Measurements from ENCODE around the gene MAVS. TPM values are rescaled to one million over a fixed set of nuclear protein-coding genes. Genes with fewer than 3 reads are reported as not detected.

Gene MAVS
- total and polyA plus RNA-seq, 9 of the 15 experiments (the other 6 are each of a cell fraction or from before 2014, with no cell fraction given) = 1.6 to 22.0 (median 11.3) TPM

DNA sequence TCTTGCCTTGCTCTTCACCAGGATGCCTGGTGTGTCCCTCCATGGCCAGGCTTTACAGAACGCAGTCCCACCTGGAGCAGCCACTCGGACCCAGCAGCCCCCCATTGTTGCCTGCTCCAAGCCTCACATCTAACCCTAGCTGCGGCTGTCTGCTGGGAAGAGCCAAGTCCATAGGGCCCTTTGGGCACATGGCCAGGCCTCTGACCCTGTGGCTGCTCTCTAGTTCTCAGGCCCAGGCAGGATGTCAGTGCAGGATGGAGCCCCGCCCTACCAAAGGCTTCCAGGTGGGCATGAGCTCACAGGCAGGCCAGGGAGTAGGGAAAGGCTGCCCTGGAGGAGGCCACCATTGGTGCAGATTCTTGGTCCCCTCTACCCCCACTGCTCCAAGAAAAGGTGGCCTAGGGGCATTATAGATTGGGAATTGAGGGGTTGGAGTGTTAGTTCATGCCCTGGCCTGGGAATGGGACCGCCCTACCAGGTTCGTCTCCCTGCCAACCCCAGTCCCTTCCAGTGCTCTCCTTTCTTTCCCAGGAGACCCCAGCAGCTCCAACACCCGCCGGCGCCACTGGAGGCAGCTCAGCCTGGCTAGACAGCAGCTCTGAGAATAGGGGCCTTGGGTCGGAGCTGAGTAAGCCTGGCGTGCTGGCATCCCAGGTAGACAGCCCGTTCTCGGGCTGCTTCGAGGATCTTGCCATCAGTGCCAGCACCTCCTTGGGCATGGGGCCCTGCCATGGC is 18.7 kb downstream of the MAVS start:
- Histone ChIP-seq H3K4me2 (ENCODE audit: insufficient read depth, low read length) (no peak overlapping the region), H4K20me1 (replicated peaks; ENCODE audit: control insufficient read depth, insufficient read depth, low read length) (no peaks in the 10 kb centered on the region), H3K36me3 (ENCODE audit: control insufficient read depth, insufficient read depth, low read length) (peaks cover 63% of the 10 kb centered on the region), H3K27me3 (ENCODE audit: control insufficient read depth in 2 of 2, insufficient read depth in 2 of 2, low read length in 2 of 2) (no peaks in the 10 kb centered on the region; a peak in 1 of 5 replicates), H3K9me1 (ENCODE audit: control insufficient read depth, insufficient read depth, low read length) (peaks cover 2% of the 10 kb centered on the region), H3K27ac (ENCODE audit: extremely low read depth, low read depth, low read length) (no peak overlapping the region), H3K4me3 (no peak overlapping the region), H2AFZ (ENCODE audit: low read depth, low read length) (no peak overlapping the region), H3K9ac (ENCODE audit: insufficient read depth in 1 of 2, low read depth in 2 of 2, low read length in 2 of 2) (peak overlapping the region in 1 of 2 experiments; percentile 26; a peak in 1 of 4 replicates), H3K9me3 (replicated peaks; ENCODE audit: control insufficient read depth, insufficient read depth, low read depth, low read length) (peaks cover 4% of the 10 kb centered on the region; the same call in 1 of the 2 replicates), H3K4me1 (replicated peaks in 1 of 2; ENCODE audit: control insufficient read depth in 2 of 2, insufficient read depth in 2 of 2, low read length in 2 of 2) (peaks cover 0 to 3% of the 10 kb centered on the region in 2 experiments; a peak in 2 of 5 replicates), H3K79me2 (ENCODE audit: control insufficient read depth, insufficient read depth, low read length) (no peaks in the 10 kb centered on the region)
- intact Hi-C loops (cut with micrococcal nuclease) (no loop called here), in situ Hi-C loops (cut with MboI) (no loop called here)
- WGBS (ENCODE audit: insufficient coverage, low coverage, missing lambda C conversion rate) = 89% methylated on average over 10 of the region's 14 CpGs
- TF ChIP-seq RBFOX2 (IDR thresholded peaks at IDR 0.05; ENCODE audit: low read depth, low read length) (0 out of 2 replicates have a peak, but pooled peaks have one; percentile 6), CEBPB (tag; IDR thresholded peaks at IDR 0.05) (no peak)
- FAIRE-seq (no peak), DNase-seq (ENCODE audit: extremely low read depth in 1 of 4, low spot score in 3 of 4) (no peak), ATAC-seq (no peak)
- BruUV-seq (replicated peaks) = no TSS peak
- CTCF ChIA-PET (ENCODE audit: low intra/inter-chr PET ratio) = no interaction called here
- POLR2A ChIA-PET = no interaction called here

DNA sequence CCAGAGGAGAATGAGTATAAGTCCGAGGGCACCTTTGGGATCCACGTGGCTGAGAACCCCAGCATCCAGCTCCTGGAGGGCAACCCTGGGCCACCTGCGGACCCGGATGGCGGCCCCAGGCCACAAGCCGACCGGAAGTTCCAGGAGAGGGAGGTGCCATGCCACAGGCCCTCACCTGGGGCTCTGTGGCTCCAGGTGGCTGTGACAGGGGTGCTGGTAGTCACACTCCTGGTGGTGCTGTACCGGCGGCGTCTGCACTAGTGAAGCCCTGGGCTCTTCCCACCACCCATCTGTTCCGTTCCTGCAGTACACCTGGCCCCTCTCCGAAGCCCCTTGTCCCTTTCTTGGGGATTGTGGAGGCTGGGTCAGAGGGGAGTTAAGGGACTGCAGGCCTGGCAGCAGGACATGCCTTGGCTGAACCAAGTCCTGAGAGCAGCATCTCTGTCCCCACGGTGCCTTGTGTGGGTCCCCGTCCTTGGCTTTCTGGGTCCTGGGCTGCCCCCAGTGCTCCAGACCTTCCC is 19.3 kb downstream of the MAVS start:
- Histone ChIP-seq H2AFZ (ENCODE audit: low read depth, low read length) (no peak overlapping the region), H3K4me3 (no peak overlapping the region), H3K4me1 (replicated peaks in 1 of 2; ENCODE audit: control insufficient read depth in 2 of 2, insufficient read depth in 2 of 2, low read length in 2 of 2) (peaks cover 0 to 3% of the 10 kb centered on the region in 2 experiments; a peak in 2 of 5 replicates), H3K27me3 (ENCODE audit: control insufficient read depth in 2 of 2, insufficient read depth in 2 of 2, low read length in 2 of 2) (no peaks in the 10 kb centered on the region; a peak in 1 of 5 replicates), H3K9me1 (ENCODE audit: control insufficient read depth, insufficient read depth, low read length) (peaks cover 2% of the 10 kb centered on the region), H3K9me3 (replicated peaks; ENCODE audit: control insufficient read depth, insufficient read depth, low read depth, low read length) (peaks cover 4% of the 10 kb centered on the region; the same call in 1 of the 2 replicates), H3K36me3 (ENCODE audit: control insufficient read depth, insufficient read depth, low read length) (peaks cover 63% of the 10 kb centered on the region), H3K4me2 (ENCODE audit: insufficient read depth, low read length) (no peak overlapping the region), H4K20me1 (replicated peaks; ENCODE audit: control insufficient read depth, insufficient read depth, low read length) (no peaks in the 10 kb centered on the region), H3K9ac (ENCODE audit: insufficient read depth in 1 of 2, low read depth in 2 of 2, low read length in 2 of 2) (peak overlapping the region in 1 of 2 experiments; percentile 26; a peak in 1 of 4 replicates), H3K79me2 (ENCODE audit: control insufficient read depth, insufficient read depth, low read length) (no peaks in the 10 kb centered on the region), H3K27ac (ENCODE audit: extremely low read depth, low read depth, low read length) (no peak overlapping the region)
- ChIA-PET CTCF (ENCODE audit: low intra/inter-chr PET ratio) (no interaction called here), POLR2A (no interaction called here)
- ATAC-seq = no peak
- FAIRE-seq = no peak
- intact Hi-C loops (cut with micrococcal nuclease) = no loop called here
- no TSS peak for BruUV-seq (replicated peaks)
- in situ Hi-C loops (cut with MboI) = no loop called here
- no peak for DNase-seq (ENCODE audit: extremely low read depth in 1 of 4, low spot score in 3 of 4)
- 94% methylated on average over 7 of the region's 14 CpGs for WGBS (ENCODE audit: insufficient coverage, low coverage, missing lambda C conversion rate)
- no peak for TF ChIP-seq ZMIZ1 (IDR thresholded peaks at IDR 0.05; ENCODE audit: low read depth in 2 of 2, low read length in 2 of 2)
- TF ChIP-seq ZHX1 (conservative IDR thresholded peaks at IDR 0.05; ENCODE audit: low read length) = no peak
- TF ChIP-seq, protein P1, sequence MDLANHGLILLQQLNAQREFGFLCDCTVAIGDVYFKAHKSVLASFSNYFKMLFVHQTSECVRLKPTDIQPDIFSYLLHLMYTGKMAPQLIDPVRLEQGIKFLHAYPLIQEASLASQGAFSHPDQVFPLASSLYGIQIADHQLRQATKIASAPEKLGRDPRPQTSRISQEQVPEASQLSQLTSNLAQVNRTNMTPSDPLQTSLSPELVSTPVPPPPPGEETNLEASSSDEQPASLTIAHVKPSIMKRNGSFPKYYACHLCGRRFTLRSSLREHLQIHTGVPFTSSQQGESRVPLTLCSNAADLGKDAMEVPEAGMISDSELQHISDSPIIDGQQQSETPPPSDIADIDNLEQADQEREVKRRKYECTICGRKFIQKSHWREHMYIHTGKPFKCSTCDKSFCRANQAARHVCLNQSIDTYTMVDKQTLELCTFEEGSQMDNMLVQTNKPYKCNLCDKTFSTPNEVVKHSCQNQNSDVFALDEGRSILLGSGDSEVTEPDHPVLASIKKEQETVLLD (IDR thresholded peaks at IDR 0.05) = no peak
